HepG2 (cell line): ENCODE data around the gene HIVEP2. TPM values are rescaled to one million over a fixed set of nuclear protein-coding genes. Genes with fewer than 3 reads are reported as not detected.

Experiments
- ATAC-seq: fragments of 200-7000 bp; cut with Tn5 transposase; 3 replicates; pipeline ENCODE4 v1.9.1; 2020; ENCODE audit warnings: mild to moderate bottlenecking, moderate library complexity
- BruUV-seq: library from RNA; stranded (reverse); fragments of 400-500 nt; replicated peaks from 2 replicates; lab custom pipeline; 2021; lab: Mats Ljungman, UMichigan
- CTCF ChIA-PET: fragments of 300-600 bp; formaldehyde crosslinking; extraction: SDS; loops from one replicate; lab custom pipeline; 2021; ENCODE audit warnings: low total read pairs, inconsistent platforms, low intra/inter-chr PET ratio; lab: Yijun Ruan, JAX
- POLR2A ChIA-PET: fragments of 350-600 bp; sonication (Branson Sonifier 250); formaldehyde crosslinking; loops from one replicate; lab custom pipeline; 2020; ENCODE audit warnings: antibody characterized with exemption, inconsistent platforms; lab: Yijun Ruan, JAX
- DNase-seq: peaks from one replicate; pipeline ENCODE4 v3.0.0-alpha.2; 2015; ENCODE audit warnings: low spot score
- FAIRE-seq: peaks from 3 replicates; lab custom pipeline; 2011; peaks lifted over from hg19 to GRCh38; lab: Jason Lieb, UNC
- H2AFZ ChIP-seq: one replicate; pipeline ENCODE4 v1.6.1; 2011; ENCODE audit warnings: low read length, inconsistent platforms
- H3K27ac ChIP-seq: fragments of 300-600 bp; 3 replicates; pipeline ENCODE4 v1.8.0; 2011; ENCODE audit warnings: mixed run types, mild to moderate bottlenecking, mixed read lengths, low read length, inconsistent platforms; ENCODE audit not compliant: insufficient read depth; ENCODE audit errors: extremely low read length
- H3K27me3 ChIP-seq, 2 experiments: fragments of 200-600 bp in 1 of 2; 2 replicates in 1 of 2; 3 replicates in 1 of 2; pipeline versions ENCODE4 v1.6.0 to v1.8.0; 2011; ENCODE audit warnings: low read length in 2 of 2, mild to moderate bottlenecking in 2 of 2, moderate library complexity in 2 of 2, inconsistent platforms in 1 of 2; ENCODE audit not compliant: insufficient read depth in 2 of 2, control insufficient read depth in 1 of 2
- H3K36me3 ChIP-seq, 2 experiments: fragments of 200-600 bp in 1 of 2; replicated peaks in 1 of 2; 2 replicates in 1 of 2; 3 replicates in 1 of 2; pipeline versions ENCODE4 v1.5.1 to v1.8.0; 2011; ENCODE audit warnings: low read length in 2 of 2, inconsistent platforms in 1 of 2; ENCODE audit not compliant: insufficient read depth in 2 of 2, control insufficient read depth in 1 of 2
- H3K4me1 ChIP-seq: 2 replicates; pipeline ENCODE4 v1.5.1; 2012; ENCODE audit warnings: low read length, inconsistent platforms; ENCODE audit not compliant: insufficient read depth
- H3K4me2 ChIP-seq: 2 replicates; pipeline ENCODE4 v1.6.0; 2011; ENCODE audit warnings: low read depth, low read length, inconsistent platforms
- H3K4me3 ChIP-seq, 3 experiments: fragments of 200-600 bp in 1 of 3; sonication (generic), shearing (Covaris generic) in 1 of 3; replicated peaks in 1 of 3; 2 replicates each; pipeline ENCODE4 v1.5.1; 2011 to 2016; ENCODE audit warnings: low read length in 3 of 3, inconsistent platforms in 2 of 3, low read depth in 2 of 3, mild to moderate bottlenecking in 2 of 3, control low read depth in 1 of 3, mixed read lengths in 1 of 3; ENCODE audit not compliant: insufficient read depth in 1 of 3
- H3K79me2 ChIP-seq: one replicate; pipeline ENCODE4 v1.6.1; 2011; ENCODE audit warnings: low read length, inconsistent platforms; ENCODE audit not compliant: insufficient read depth
- H3K9ac ChIP-seq: 2 replicates; pipeline ENCODE4 v1.6.0; 2011; ENCODE audit warnings: mild to moderate bottlenecking, low read depth, low read length, inconsistent platforms; ENCODE audit not compliant: insufficient read depth
- H3K9me3 ChIP-seq: 2 replicates; pipeline ENCODE4 v1.5.1; 2012; ENCODE audit warnings: mild to moderate bottlenecking, low read length
- H4K20me1 ChIP-seq: 2 replicates; pipeline ENCODE4 v1.6.0; 2011; ENCODE audit warnings: inconsistent platforms, mild to moderate bottlenecking, low read length, moderate library complexity; ENCODE audit not compliant: insufficient read depth
- AKAP8 ChIP-seq: sonication (generic); formaldehyde crosslinking; IDR thresholded peaks from 2 replicates; pipeline ENCODE4 v1.5.1; 2020; ENCODE audit warnings: mild to moderate bottlenecking, missing genetic modification reagents
- ATF7 ChIP-seq, 2 experiments: fragments of 450-650 bp in 1 of 2; sonication (generic) in 1 of 2; formaldehyde crosslinking in 1 of 2; IDR thresholded peaks; 2 replicates each; pipeline versions ENCODE4 v1.4.0 to v1.6.1; 2016 to 2020; ENCODE audit warnings: antibody characterized with exemption in 1 of 2, mild to moderate bottlenecking in 1 of 2, missing genetic modification reagents in 1 of 2
- CAMTA2 ChIP-seq: sonication (generic); formaldehyde crosslinking; IDR thresholded peaks from 2 replicates; pipeline ENCODE4 v1.4.0; 2020; ENCODE audit warnings: mild to moderate bottlenecking, missing genetic modification reagents, borderline replicate concordance
- CHD4 ChIP-seq: fragments of 200-600 bp; sonication (generic); IDR thresholded peaks from 2 replicates; pipeline ENCODE4 v1.7.0; 2017; ENCODE audit warnings: mild to moderate bottlenecking, low read length, borderline replicate concordance
- HNF4A ChIP-seq: sonication (generic); formaldehyde crosslinking; IDR thresholded peaks from 2 replicates; pipeline ENCODE4 v1.4.0; 2020; ENCODE audit warnings: missing genetic modification reagents
- MEIS2 ChIP-seq: sonication (generic); formaldehyde crosslinking; IDR thresholded peaks from 2 replicates; pipeline ENCODE4 v1.9.0; 2021; ENCODE audit warnings: mild to moderate bottlenecking, missing genetic modification reagents
- NKX3-1 ChIP-seq: sonication (generic); formaldehyde crosslinking; IDR thresholded peaks from 2 replicates; pipeline ENCODE4 v1.5.0; 2020; ENCODE audit warnings: missing genetic modification reagents
- TBL1XR1 ChIP-seq: fragments of 150-350 bp; IDR thresholded peaks from 2 replicates; pipeline ENCODE4 v1.6.1; 2014; ENCODE audit warnings: borderline replicate concordance, low read length; ENCODE audit not compliant: partially characterized antibody
- TCF12 ChIP-seq, 2 experiments: fragments of 450-650 bp in 1 of 2; sonication (generic) in 1 of 2; formaldehyde crosslinking in 1 of 2; IDR thresholded peaks; 2 replicates each; pipeline versions ENCODE4 v1.6.1 to v1.8.0; 2017 to 2022; ENCODE audit warnings: antibody characterized with exemption in 1 of 2, mild to moderate bottlenecking in 1 of 2, missing genetic modification reagents in 1 of 2, moderate library complexity in 1 of 2
- THAP7 ChIP-seq: sonication (generic); formaldehyde crosslinking; IDR thresholded peaks from 2 replicates; pipeline ENCODE4 v1.8.1; 2023; ENCODE audit warnings: mild to moderate bottlenecking, missing genetic modification reagents
- ZBTB26 ChIP-seq: IDR thresholded peaks from 2 replicates; pipeline ENCODE4 v1.6.1; 2016; ENCODE audit warnings: missing compliant biosample characterization, missing genetic modification reagents, borderline replicate concordance
- ZFP90 ChIP-seq: sonication (generic); formaldehyde crosslinking; IDR thresholded peaks from 2 replicates; pipeline ENCODE4 v1.8.0; 2022; ENCODE audit warnings: missing genetic modification reagents, mild to moderate bottlenecking, inconsistent platforms, borderline replicate concordance
- ZNF781 ChIP-seq: sonication (generic); formaldehyde crosslinking; IDR thresholded peaks from 2 replicates; pipeline ENCODE4 v1.5.1; 2020; ENCODE audit warnings: borderline replicate concordance, mild to moderate bottlenecking, missing genetic modification reagents; ENCODE audit errors: not compliant biosample characterization
- WGBS: methylation state at CpG from one replicate; pipeline ENCODE4 v1.1.6; 2017; ENCODE audit warnings: low lambda C conversion rate; 5-methylcytosine and 5-hydroxymethylcytosine counted together
- in situ Hi-C: cut with HindIII; loops from 2 replicates; pipeline ENCODE4 v1.10.0; 2017; ENCODE audit warnings: low pct_unique_long_range_greater_than_20kb; ENCODE audit not compliant: extremely low pct_ligation_motif_present
- intact Hi-C: fragments of 100-400 bp; cut with micrococcal nuclease; formaldehyde crosslinking; loops from one replicate; pipeline ENCODE4 v1.10.0; 2022; ENCODE audit not compliant: unreplicated experiment
- polyA plus RNA-seq, 8 experiments: library from polyadenylated mRNA; depleted of rRNA in 3 of 8; stranded (reverse) in 7 of 8; unstranded in 1 of 8; fragments of >200 nt; fragmentation: Illumina TruSeq in 4 of 8; extraction: Trizol in 4 of 8; gene quantifications; 2 replicates each; pipeline versions ENCODE4 v1.2.1 to v1.2.3, GENCODE V29; 2011 to 2016; ENCODE audit warnings: low read depth in 4 of 8, missing spikeins in 1 of 8, mixed read lengths in 1 of 8; ENCODE audit not compliant: insufficient read depth in 1 of 8
- total RNA-seq, 5 experiments: library from RNA; depleted of rRNA; stranded (reverse); fragments of >200 nt; fragmentation: Illumina TruSeq; extraction: Trizol; gene quantifications; 2 replicates each; pipeline ENCODE4 v1.2.3, GENCODE V29; 2016; ENCODE audit warnings: low read depth in 1 of 5
- TF ChIP-seq, protein P1 (sequence below): sonication (generic); formaldehyde crosslinking; IDR thresholded peaks from 2 replicates; pipeline ENCODE4 v1.4.0; 2020; ENCODE audit warnings: missing genetic modification reagents, borderline replicate concordance

HIVEP2 gene
- total and polyA plus RNA-seq, 2 of the 13 experiments (the other 11 are each of a cell fraction or from before 2014, with no cell fraction given) = 3.4 to 12.9 TPM

DNA sequence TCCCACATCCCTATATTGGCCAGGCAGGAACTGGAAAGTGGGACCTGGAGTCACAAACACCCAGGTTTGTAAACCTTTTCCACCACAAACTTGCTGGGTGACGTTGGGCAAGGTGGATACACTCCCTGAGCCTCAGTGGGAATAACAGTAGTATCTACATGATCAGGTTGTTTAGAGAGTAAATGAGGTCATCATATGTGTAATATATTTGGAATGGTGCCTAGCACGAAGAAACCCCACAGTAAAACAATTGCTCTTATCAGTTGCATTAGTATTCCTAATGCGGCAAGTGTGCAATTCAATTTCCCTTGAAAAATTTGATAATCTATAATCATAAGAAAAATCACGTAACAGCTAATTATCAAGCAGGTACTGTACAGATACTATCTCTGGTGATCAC is 51.9 kb downstream of the HIVEP2 start:
- intact Hi-C loops = no loop called here
- BruUV-seq = no TSS peak

GRCh38 chr6:142892254-142893021 is 52.5 kb downstream of the HIVEP2 start:
- Histone ChIP-seq H3K4me3 (no peak overlapping the region), H3K4me1 (no peaks in the 10 kb centered on the region), H3K27ac (no peak overlapping the region), H3K9ac (no peak overlapping the region), H3K4me2 (no peak overlapping the region), H3K27me3 (no peaks in the 10 kb centered on the region), H3K36me3 (no peaks in the 10 kb centered on the region), H3K9me3 (no peaks in the 10 kb centered on the region), H4K20me1 (peaks cover 16% of the 10 kb centered on the region; the same call in 1 of the 2 replicates), H2AFZ (no peak overlapping the region), H3K79me2 (no peaks in the 10 kb centered on the region)
- ChIA-PET CTCF (no interaction called here), POLR2A (no interaction called here)
- no TSS peak for BruUV-seq
- WGBS = 96% methylated on average over 10 of the region's 10 CpGs
- TF ChIP-seq ZBTB26 (CRISPR knock-in tag) (no peak), TCF12 (IDR thresholded peaks at IDR 0.05) (no peak), TCF12 (CRISPR knock-in tag; IDR thresholded peaks at IDR 0.05) (no peak), CHD4 (no peak), THAP7 (CRISPR knock-in tag) (no peak), ZNF781 (CRISPR knock-in tag) (no peak)
- TF ChIP-seq, protein P1, sequence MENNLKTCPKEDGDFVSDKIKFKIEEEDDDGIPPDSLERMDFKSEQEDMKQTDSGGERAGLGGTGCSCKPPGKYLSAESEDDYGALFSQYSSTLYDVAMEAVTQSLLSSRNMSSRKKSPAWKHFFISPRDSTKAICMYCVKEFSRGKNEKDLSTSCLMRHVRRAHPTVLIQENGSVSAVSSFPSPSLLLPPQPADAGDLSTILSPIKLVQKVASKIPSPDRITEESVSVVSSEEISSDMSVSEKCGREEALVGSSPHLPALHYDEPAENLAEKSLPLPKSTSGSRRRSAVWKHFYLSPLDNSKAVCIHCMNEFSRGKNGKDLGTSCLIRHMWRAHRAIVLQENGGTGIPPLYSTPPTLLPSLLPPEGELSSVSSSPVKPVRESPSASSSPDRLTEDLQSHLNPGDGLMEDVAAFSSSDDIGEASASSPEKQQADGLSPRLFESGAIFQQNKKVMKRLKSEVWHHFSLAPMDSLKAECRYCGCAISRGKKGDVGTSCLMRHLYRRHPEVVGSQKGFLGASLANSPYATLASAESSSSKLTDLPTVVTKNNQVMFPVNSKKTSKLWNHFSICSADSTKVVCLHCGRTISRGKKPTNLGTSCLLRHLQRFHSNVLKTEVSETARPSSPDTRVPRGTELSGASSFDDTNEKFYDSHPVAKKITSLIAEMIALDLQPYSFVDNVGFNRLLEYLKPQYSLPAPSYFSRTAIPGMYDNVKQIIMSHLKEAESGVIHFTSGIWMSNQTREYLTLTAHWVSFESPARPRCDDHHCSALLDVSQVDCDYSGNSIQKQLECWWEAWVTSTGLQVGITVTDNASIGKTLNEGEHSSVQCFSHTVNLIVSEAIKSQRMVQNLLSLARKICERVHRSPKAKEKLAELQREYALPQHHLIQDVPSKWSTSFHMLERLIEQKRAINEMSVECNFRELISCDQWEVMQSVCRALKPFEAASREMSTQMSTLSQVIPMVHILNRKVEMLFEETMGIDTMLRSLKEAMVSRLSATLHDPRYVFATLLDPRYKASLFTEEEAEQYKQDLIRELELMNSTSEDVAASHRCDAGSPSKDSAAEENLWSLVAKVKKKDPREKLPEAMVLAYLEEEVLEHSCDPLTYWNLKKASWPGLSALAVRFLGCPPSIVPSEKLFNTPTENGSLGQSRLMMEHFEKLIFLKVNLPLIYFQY (CRISPR knock-in tag) = no peak
- DNase-seq (no peak), ATAC-seq (no peak), FAIRE-seq (no peak)
- intact Hi-C loops (no loop called here), in situ Hi-C loops (no loop called here)

More for the DNA sequence above, 51.9 kb downstream of the HIVEP2 start:
- H3K9ac ChIP-seq = no peak overlapping the region
- WGBS = 82% methylated on average over 4 of the region's 4 CpGs
- no peaks in the 10 kb centered on the region for H3K79me2 ChIP-seq
- peaks cover 16% of the 10 kb centered on the region; the same call in 1 of the 2 replicates for H4K20me1 ChIP-seq
- no peak for TF ChIP-seq HNF4A (CRISPR knock-in tag)
- TF ChIP-seq AKAP8 = no peak
- no peak for TF ChIP-seq MEIS2 (CRISPR knock-in tag)
- no peak for TF ChIP-seq ZFP90
- TF ChIP-seq ATF7 (IDR thresholded peaks at IDR 0.05) = peak; percentile 54
- no peak for TF ChIP-seq ATF7 (CRISPR knock-in tag; IDR thresholded peaks at IDR 0.05)
- no peak for TF ChIP-seq CAMTA2 (CRISPR knock-in tag)
- TF ChIP-seq NKX3-1 = no peak
- no peak for TF ChIP-seq TBL1XR1
- H2AFZ ChIP-seq = no peak overlapping the region
- H3K36me3 ChIP-seq = no peaks in the 10 kb centered on the region
- in situ Hi-C loops = no loop called here
- FAIRE-seq (no peak), DNase-seq (no peak), ATAC-seq (no peak)
- ChIA-PET CTCF (no interaction called here), POLR2A (no interaction called here)
- no peak overlapping the region for H3K27ac ChIP-seq
- no peaks in the 10 kb centered on the region for H3K4me1 ChIP-seq
- no peak overlapping the region for H3K4me2 ChIP-seq
- no peaks in the 10 kb centered on the region for H3K9me3 ChIP-seq
- H3K4me3 ChIP-seq = no peak overlapping the region
- no peaks in the 10 kb centered on the region for H3K27me3 ChIP-seq
